Endothelial cell of hepatic sinusoid (primary cell): ENCODE measurements around the gene FRMPD3.

Experiments
- in situ Hi-C: cut with HindIII; loops from 2 replicates; pipeline ENCODE4 v1.10.0; 2017; ENCODE audit warnings: low sequenced_read_pairs

FRMPD3 gene

GRCh38 chrX:107477406-107477805 is 28.0 kb downstream of the FRMPD3 start:
- in situ Hi-C loops, result no loop called here

- in situ Hi-C loops, result no loop called here
Observed at GRCh38 chrX:107480272-107480671, 30.8 kb downstream of the FRMPD3 start.

GRCh38 chrX:107482046-107482445 is 32.6 kb downstream of the FRMPD3 start:
- in situ Hi-C loops, result no loop called here

GRCh38 chrX:107484002-107484726 is 34.7 kb downstream of the FRMPD3 start:
- in situ Hi-C loops, result no loop called here

- in situ Hi-C loops, result no loop called here
Observed at GRCh38 chrX:107485013-107485412, 35.6 kb downstream of the FRMPD3 start.

- in situ Hi-C loops, result no loop called here
Observed at GRCh38 chrX:107493141-107493540, 43.7 kb downstream of the FRMPD3 start.

- in situ Hi-C loops, result no loop called here
Observed at GRCh38 chrX:107496786-107497185, 47.3 kb downstream of the FRMPD3 start.
